Ammon's horn (tissue), 1 donor: ENCODE results near the gene ZNF708.
"Not testable (repeated sequence)": the region's sequence is repeated elsewhere in the genome, so short reads cannot be mapped to it uniquely, and the experiment has no call there.

ENCODE experiments used
- DNase-seq: peaks from one replicate; pipeline ENCODE4 v3.0.0-alpha.2; 2016; ENCODE audit warnings: low spot score

Gene ZNF708

DNA sequence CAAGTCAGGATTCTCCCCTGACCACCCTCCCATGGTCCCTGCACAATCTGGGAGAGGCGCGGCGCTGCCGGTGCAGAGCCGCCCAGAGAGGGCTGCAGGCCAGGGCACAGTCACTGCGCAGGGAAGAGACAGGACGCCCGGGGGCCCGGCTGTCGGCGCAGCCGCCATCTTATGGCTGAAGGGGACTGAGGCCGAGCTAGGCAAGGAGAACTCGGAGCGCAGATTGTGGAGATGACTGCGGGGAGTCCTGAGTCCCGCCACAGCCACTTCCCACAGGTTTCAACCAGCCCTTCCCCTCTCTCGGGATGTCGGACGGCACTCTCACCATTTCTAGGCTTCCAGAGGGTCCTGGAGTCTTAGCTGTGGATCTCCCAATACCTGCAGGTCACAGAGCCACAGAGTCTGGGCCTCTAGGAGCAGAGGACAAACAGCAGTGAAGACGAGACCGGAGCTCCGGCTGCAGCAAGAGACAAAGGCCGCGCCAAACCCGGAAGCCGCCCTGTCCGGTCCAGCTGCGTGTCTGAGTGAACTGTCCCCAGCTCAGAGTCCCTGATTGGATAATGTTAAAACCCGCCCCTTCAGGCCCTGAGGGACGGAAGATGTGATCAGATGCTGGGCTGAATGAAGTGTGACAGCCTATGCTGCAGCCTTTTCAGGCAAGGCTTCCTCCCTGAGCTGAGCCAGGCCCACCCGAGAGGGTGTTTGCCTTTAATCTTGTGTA is at the start of gene ZNF708:
TSS of gene ZNF708 (minus strand) at position 526 of the 721 bp plus-strand sequence. CDS start at position 328, 198 bp downstream.
- peak; percentile 97 for DNase-seq

DNA sequence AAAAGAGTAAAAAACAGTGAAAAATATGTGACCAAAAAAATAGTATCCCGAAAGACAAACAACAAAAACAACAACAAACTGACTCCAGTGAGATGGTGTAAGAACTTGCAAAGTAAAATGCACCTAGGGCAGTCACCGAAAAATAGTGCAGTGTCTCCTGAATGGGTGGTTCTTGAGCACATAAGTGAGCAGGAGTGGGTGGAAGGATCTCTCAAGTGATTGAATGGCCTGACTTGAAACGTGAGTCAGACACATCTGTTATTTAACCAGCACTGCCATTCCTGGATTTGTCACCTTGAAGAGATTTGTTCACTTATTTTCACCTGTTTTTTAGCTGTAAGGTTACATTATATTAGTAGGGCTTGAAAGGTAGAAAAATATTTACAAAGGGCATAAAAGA is 33.1 kb upstream of the ZNF708 start:
- no peak for DNase-seq

DNA sequence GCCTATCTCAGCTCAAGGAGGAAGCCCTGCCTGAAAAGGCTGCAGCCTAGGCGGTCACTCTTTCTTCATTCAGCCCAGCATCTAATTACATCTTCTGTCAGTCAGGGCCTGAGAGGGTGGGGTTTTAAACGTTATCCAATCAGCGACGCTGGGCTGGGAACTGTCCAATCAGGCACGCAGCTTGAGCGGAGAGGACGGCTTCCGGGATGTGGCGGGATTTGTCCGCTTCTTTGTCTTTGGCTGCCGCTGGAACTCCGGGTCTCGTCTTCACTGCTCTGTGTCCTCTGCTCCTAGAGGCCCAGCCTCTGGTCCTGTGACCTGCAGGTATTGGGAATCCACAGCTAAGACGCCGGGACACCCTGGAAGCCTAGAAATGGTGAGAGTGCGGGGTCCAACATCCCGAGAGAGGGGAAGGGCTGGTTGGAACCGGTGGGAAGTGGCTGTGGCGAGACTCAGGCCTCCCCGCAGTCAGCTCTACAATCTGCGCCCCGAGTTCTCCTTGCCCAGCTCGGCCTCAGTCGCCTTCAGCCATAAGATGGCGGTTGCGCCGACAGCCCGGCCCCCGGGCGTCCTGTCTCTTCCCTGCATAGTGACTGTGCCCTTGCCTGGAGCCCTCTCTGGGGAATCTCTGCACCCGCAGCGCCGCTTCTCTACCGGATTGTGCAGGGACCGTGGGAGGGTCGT is 29.7 kb upstream of the ZNF708 start, which contains the start of gene ZNF738:
TSS of gene ZNF738 (plus strand) at position 233 of the 684 bp plus-strand sequence. CDS start at position 374, 141 bp downstream.
- DNase-seq, result peak; percentile 98

DNA sequence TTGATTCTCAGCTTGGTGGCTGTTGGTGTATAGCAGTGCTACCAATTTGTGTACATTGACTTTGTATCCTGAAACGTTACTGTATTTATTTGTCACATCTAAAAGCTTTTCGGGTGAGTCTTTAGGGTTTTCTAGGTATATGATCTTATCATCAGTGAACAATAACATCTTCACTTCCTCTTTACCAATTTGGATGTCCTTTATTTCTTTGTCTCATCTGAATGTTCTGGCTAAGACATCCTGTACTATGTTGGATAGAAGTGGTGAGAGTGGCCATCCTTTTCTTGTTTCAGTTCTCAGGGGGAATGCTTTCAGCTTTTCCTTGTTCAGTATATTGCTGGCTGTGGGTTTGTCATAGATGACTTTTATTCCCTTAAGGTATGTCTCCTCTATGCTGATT is 23.6 kb upstream of the ZNF708 start:
- no peak for DNase-seq

DNA sequence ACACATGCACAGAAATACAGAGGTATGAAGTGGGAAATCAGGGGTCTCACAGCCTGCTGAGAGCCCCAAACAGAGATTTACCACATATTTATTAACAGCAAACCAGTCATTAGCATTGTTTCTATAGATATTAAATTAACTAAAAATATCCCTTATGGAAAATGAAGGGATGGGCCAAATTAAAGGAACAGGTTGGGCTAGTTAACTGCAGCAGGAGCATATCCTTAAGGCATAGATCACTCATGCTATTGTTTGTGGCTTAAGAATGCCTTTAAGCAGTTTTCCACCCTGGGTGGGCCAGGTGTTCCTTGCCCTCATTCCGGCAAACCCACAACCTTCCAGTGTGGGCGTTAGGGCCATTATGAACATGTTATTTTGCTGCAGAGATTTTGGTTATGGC is 15.6 kb upstream of the ZNF708 start:
- DNase-seq, result not testable (repeated sequence)

DNA sequence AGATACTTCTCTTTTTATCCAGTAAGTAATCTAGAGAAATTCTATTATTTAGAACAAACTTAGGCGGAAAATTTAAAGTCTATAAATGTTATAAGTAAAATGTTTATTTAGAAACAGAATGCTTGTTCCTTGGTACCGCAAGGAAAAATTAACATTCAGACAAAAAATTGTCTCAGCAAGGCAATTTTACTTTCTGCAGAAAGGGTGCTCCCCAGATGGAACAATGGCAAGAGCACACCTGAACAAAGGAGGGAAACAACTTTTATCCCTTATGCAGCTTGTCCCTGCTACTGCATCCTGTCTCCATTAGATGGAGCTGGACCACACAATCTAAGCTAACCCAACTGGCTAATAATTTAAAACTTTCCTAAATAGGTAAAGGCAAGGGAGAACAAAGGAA is 6.5 kb upstream of the ZNF708 start:
- no peak for DNase-seq

DNA sequence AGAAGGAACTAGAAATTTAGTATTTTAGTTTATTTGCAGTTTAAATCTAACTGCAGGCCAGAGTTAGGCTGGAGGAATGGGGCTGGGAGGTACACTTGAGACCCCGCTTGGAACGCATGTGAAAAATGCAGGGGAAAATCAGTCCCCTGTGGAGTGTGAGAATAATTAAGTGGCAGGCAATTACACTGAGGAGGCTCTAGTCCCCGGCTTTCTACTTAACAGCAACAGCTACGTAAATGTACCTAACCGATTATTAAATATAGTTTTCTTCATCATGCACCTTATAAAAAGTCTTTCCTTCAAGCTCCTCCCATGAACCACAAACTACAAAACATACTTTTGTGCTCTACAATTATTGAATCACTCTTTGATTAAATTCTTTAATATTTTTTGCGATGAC is 804 bp downstream of the ZNF708 start:
- no peak for DNase-seq

DNA sequence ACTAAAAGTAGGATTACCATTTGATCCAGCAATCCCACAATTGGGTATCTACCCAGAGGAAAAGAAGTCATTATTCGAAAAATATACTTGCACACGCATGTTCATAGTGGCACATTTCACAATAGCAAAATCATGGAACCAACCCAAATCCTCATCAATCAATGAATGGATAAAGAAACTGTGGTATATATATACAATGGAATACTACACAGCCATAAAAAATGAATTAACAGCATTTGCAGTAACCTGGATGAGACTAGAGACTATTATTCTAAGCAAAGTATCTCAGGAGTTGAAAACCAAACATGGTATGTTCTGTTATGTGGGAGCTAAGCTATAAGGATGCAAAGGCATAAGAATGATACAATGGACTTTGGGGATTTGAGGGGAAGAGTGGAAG is 3.0 kb downstream of the ZNF708 start:
- DNase-seq, result no peak

DNA sequence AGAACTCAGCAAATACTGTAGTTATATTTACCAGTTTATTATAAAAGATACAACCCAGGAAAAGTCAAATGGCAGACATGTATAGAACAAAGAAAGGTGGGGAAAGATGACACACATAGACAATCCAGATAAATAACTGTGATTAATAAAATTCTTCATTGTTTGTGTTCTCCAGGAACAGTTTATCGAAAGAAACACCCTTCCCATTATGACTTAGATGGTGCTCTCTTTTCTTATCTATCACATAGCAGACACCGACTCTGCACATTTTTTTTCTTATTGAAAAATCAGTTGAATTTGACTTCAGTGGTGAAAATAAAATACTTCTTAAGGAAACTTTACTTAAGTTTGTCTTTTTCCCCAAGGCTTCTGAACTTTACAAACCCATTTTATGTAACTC is 6.2 kb downstream of the ZNF708 start:
- no peak for DNase-seq

DNA sequence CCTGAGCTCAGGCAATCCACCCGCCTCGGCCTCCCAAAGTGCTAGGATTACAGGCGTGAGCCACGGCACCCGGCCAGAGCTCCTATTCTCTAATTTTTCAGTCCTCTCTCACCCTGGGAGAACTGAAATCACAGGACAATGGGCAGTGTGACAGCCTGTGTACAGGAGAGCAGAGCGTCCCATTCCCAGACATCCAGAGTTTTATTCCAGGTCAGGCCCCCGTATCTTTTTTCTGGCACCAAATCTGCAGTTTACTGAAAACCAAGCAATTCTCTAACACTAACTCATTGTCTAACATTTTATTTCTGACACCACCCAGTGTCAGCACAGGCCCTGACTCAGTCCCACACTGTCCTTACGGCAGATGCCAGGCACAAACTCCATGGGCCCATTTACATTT is 6.7 kb downstream of the ZNF708 start:
- peak; percentile 88 for DNase-seq

DNA sequence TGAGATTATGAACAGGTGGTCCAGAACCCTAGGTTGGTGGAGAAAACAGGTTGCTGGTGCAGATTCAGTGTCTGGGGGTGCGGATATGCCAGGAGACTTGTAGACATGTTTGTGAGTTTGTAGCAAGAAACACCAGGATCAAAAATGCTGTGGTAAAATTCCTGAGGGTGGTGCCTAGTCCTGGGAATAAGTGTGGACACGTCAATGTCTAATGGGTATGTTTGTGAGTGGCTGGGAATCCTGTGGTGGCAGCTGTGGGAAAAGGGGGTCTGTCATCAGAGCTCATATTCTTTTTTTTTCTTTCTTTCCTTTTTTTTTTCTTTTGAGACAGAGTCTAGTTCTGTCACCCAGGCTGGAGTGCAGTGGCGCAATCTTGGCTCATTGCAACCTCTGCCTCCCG is 7.2 kb downstream of the ZNF708 start:
- DNase-seq, result no peak

DNA sequence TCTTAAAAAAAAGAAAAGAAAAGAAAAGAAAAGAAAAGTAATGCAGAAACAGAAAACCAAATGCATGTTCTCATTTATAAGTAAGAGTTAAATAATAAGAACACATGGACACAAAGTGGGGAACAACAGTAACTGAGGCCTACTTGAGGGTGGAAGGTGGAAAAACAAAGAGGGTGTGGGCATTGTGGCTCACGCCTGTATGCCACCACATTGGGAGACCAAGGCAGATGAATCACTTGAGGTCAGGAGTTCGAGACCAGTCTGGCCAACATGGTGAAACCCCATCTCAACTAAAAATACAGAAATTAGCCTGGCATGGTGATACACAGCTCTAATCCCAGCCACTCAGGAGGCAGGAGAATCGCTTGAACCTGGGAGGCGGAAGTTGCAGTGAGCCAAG is 8.1 kb downstream of the ZNF708 start:
- DNase-seq, result no peak

DNA sequence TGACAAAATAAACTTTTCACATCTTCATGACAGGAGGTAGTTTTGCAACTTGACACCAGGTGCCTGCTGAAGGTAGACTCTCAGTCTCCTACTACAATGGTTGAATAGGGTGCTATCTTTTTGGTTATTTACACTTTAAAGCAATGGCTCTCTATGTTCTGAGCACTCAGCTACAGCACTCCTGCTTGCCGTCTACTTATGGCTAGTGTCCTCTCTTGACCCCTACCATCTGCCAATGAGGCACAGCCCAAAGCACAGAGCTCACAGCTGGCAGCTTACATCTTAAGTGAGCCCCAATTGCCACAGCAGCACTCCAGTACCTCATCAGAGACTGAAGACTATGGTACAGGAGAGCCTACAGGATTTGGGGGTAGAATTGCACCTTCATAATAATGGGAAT is 11.4 kb downstream of the ZNF708 start:
- no peak for DNase-seq

DNA sequence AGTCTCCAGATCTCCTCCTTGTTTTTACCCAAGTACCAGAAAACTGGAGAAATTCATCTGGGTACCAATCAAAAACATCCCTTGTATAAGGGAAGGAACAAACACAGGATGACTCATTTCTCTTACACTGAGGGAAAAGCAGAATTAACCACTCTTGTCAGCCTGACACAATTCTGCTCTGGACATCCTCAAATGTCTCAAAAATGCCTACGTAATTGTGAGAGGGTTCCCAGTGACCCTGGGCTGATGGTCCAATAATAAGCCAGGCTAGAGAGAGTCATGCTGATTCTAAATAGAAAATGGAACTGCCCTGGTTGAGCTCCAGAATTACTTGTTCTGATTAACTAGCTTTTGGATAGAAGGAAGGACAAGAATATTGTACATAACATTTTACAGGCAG is 14.5 kb downstream of the ZNF708 start:
- DNase-seq, result peak; percentile 22

DNA sequence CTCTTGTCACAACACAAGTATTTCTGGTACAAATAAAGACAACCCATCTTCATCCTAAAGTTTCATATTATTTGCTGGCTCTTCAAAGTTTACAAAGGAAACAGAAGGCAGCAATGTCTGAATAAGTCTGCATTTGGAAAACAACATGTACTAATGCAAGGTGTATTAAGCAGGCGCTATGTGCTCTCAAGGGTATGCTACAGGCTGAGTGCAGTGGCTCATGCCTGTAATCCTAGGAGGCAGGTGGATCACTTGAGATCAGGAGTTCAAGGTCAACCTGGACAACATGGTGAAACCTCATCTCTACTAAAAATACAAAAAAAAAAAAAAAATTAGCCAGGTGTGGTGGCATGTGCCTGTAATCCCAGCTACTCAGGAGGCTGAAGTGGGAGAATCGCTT is 16.4 kb downstream of the ZNF708 start:
- not testable (repeated sequence) for DNase-seq

DNA sequence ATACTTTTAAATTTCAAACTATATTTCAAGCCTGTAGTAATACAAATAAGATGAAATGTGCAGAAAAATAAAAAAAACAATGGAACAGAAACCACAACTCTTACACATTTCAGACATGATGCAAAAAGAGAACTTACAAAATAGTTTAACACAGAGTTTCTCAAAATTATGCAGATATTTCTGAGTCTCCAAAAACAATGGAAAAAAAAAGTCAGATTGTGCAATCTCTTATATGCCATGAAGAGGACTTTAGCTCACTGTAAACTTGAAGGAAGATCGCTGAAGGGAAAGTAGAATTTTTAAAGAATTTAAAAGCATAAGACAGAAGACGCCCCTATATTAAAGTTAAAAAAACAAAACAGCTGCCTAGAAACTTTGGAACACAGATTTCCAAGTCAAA is 20.4 kb downstream of the ZNF708 start:
- no peak for DNase-seq

DNA sequence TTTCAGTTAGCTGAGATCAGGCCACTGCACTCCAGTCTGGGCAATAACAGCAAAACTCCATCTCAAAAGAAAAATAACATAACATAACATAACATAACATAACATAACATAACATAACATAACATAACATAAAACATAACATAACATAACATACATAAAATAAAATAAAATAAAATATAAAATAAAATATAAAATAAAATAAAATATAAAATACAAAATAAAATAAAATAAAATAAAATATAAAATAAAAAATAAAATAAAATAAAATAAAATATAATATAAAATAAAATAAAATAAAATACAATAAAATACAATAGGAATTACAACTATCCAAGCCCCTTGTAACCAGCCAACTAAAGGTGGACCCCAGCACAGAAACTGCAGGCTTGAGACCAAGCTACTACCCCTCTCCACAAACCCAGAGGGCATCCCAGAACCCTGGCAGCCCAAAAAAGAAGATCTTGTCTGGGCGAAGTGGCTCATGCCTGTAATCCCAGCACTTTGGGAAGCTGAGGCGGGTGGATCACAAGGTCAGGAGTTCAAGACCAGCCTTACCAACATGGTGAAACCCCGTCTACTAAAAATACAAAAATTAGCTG is 22.2 kb downstream of the ZNF708 start:
- DNase-seq, result not testable (repeated sequence)

DNA sequence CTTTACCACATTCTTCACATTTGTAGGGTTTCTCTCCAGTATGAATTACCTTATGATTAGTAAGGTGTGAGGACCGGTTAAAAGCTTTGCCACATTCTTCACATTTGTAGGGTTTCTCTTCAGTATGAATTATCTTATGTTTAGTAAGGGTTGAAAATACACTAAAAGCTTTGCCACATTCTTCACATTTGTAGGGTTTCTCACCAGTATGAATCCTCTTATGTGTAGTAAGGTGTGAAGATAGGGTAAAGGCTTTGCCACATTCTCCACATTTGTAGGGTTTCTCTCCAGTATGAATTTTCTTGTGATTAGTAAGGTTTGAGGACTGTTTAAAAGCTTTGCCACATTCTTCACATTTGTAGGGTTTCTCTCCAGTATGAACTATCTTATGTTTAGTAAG is 35.4 kb downstream of the ZNF708 start:
- not testable (repeated sequence) for DNase-seq

DNA sequence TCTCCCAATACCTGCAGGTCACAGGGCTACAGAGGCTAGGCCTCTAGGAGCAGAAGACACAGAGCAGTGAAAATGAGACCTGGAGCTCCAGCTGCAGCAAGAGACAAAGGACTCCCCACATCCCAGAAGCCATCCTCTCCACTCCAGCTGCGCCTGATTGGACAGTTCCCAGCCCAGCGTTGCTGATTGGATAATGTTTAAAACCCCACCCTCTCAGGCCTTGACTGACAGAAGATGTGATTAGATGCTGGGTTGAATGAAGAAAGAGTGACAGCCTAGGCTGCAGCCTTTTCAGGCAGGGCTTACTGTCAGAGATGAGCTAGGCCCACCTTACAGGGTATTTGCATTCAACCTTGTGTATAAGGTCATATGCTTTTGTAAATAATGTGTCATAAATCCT is 59.4 kb downstream of the ZNF708 start:
- DNase-seq, result no peak

DNA sequence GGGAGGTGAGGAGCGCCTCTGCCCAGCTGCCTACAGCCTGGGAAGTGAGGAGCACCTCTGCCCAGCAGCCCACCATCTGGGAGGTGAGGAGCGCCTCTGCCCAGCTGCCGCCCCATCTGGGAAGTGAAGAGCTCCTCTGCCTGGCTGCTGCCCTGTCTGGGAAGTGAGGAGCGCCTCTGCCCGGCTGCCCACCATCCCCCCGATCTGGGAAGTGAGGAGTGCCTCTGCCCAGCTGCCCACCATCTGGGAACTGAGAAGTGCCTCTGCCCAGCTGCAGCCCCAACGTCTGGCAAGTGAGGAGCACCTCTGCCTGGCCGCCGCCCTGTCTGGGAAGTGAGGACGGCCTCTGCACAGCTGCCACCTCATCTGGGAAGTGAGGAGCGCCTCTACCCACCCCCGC is 64.3 kb downstream of the ZNF708 start:
- no peak for DNase-seq

DNA sequence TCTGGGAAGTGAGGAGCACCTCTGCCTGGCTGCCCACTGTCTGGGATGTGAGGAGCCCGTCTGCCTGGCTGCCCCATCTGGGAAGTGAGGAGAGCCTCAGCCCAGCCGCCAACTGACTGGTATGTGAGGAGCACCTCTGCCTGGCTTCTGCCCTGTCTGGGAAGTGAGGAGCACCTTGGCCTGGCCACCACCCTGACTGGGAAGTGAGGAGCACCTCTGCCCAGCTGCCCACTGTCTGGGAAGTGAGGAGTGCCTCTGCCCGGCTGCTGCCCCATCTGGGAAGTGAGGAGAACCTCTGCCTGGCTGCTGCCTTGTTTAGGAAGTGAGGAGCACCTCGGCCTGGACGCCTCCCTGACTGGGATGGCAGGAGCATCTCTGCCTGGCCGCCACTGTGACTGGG is 64.8 kb downstream of the ZNF708 start:
- DNase-seq, result no peak

DNA sequence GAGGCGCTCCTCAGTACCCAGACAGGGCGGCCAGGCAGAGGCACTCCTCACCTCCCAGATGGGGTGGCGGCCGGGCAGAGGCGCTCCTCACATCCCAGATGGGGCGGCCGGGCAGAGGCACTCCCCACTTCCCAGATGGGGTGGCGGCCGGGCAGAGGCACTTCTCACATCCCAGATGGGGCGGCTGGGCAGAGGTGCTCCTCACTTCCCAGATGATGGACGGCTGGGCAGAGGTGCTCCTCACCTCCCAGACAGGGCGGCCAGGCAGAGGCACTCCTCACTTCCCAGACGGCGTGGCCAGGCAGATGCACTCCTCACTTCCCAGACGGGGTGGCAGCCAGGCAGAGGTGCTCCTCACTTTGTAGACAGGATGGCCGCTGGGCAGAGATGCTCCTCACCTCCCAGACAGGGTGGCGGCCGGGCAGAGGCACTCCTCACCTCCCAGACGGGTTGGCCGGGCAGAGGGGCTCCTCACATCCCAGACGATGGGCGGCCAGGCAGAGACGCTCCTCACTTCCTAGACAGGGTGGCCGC is 68.3 kb downstream of the ZNF708 start:
- not testable (repeated sequence) for DNase-seq
